Gastrocnemius medialis (tissue), 4 donors: ENCODE results near the gene IL37.

ENCODE experiments used
- POLR2A ChIP-seq, 2 donors: fragments of 450-650 bp; IDR thresholded peaks; one replicate each; pipeline ENCODE4 v1.6.1; 2017; ENCODE audit warnings: antibody characterized with exemption in 2 of 2, mild to moderate bottlenecking in 2 of 2, moderate library complexity in 2 of 2
- TF ChIP-seq, protein P1 (sequence below), 5 experiments: fragments of 450-650 bp in 3 of 5; fragments of 200-600 bp in 2 of 5; sonication (generic) in 2 of 5; IDR thresholded peaks in 4 of 5; conservative IDR thresholded peaks in 1 of 5; 1 replicate in 4 of 5; 2 replicates in 1 of 5; pipeline ENCODE4 v1.5.1; 2016 to 2019; ENCODE audit warnings: antibody characterized with exemption in 5 of 5, mild to moderate bottlenecking in 3 of 5, moderate library complexity in 3 of 5

DNA sequence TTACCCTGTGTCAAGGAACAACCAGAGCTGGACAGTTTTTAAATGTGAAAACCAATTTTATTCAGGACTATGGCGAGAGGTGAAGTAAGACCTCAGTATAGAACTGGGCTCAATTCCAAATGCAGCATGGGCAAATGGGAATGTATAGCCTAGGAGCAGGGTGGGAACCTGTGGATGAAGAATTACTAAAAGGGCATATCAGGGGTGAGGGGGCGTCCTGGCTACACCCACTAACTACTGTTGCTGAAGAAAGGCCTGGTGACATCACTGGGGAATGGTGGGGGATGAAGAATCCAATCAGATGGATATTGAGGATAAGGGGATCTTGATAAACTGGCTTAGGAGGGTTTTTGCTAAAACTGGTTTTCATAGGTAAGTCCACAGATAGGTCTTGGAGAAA is 27.3 kb upstream of the IL37 start:
- TF ChIP-seq, protein P1, sequence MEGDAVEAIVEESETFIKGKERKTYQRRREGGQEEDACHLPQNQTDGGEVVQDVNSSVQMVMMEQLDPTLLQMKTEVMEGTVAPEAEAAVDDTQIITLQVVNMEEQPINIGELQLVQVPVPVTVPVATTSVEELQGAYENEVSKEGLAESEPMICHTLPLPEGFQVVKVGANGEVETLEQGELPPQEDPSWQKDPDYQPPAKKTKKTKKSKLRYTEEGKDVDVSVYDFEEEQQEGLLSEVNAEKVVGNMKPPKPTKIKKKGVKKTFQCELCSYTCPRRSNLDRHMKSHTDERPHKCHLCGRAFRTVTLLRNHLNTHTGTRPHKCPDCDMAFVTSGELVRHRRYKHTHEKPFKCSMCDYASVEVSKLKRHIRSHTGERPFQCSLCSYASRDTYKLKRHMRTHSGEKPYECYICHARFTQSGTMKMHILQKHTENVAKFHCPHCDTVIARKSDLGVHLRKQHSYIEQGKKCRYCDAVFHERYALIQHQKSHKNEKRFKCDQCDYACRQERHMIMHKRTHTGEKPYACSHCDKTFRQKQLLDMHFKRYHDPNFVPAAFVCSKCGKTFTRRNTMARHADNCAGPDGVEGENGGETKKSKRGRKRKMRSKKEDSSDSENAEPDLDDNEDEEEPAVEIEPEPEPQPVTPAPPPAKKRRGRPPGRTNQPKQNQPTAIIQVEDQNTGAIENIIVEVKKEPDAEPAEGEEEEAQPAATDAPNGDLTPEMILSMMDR (IDR thresholded peaks at IDR 0.05 in 4 of 5, conservative IDR thresholded peaks at IDR 0.05 in 1 of 5): no peak
- no peak for TF ChIP-seq POLR2A (IDR thresholded peaks at IDR 0.05)
